HL-60 (cell line): Measurements from ENCODE around the gene SLC6A5.

Experiments used
- POLR2AphosphoS5 ChIP-seq: IDR thresholded peaks from 2 replicates; pipeline ENCODE4 v1.6.1; 2012; ENCODE audit warnings: low read depth
- SPI1 ChIP-seq: IDR thresholded peaks from 2 replicates; pipeline ENCODE4 v1.6.1; 2012; ENCODE audit warnings: low read depth, mild to moderate bottlenecking, borderline replicate concordance
- TF ChIP-seq, protein P1 (sequence below): IDR thresholded peaks from 2 replicates; pipeline ENCODE4 v1.6.1; 2012; ENCODE audit warnings: low read depth; ENCODE audit not compliant: insufficient replicate concordance
- TF ChIP-seq, protein P2 (sequence below): IDR thresholded peaks from one replicate; pipeline ENCODE4 v1.5.1; 2011; ENCODE audit warnings: low read length, control low read depth, inconsistent platforms; ENCODE audit not compliant: insufficient read depth

DNA sequence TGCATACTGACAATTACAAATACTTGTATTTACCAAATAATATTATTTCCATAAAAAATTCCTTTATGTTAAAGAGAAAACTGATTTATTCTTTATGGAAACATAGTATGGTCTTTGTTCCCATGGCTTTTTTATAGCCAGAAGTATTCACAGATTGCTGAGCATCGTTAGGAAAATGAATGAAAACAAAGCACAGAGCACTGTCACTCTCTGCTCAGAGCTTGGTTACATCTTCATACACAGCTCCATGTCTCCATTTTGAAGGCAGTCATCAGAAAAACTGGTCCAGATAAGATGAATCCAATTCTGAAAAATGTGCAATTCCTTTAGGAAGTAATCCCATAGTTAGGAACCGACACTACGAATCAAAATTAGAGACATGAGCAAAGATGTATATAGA, 9.0 kb upstream of the SLC6A5 start:
- TF ChIP-seq, protein P1, sequence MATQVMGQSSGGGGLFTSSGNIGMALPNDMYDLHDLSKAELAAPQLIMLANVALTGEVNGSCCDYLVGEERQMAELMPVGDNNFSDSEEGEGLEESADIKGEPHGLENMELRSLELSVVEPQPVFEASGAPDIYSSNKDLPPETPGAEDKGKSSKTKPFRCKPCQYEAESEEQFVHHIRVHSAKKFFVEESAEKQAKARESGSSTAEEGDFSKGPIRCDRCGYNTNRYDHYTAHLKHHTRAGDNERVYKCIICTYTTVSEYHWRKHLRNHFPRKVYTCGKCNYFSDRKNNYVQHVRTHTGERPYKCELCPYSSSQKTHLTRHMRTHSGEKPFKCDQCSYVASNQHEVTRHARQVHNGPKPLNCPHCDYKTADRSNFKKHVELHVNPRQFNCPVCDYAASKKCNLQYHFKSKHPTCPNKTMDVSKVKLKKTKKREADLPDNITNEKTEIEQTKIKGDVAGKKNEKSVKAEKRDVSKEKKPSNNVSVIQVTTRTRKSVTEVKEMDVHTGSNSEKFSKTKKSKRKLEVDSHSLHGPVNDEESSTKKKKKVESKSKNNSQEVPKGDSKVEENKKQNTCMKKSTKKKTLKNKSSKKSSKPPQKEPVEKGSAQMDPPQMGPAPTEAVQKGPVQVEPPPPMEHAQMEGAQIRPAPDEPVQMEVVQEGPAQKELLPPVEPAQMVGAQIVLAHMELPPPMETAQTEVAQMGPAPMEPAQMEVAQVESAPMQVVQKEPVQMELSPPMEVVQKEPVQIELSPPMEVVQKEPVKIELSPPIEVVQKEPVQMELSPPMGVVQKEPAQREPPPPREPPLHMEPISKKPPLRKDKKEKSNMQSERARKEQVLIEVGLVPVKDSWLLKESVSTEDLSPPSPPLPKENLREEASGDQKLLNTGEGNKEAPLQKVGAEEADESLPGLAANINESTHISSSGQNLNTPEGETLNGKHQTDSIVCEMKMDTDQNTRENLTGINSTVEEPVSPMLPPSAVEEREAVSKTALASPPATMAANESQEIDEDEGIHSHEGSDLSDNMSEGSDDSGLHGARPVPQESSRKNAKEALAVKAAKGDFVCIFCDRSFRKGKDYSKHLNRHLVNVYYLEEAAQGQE = no peak
- TF ChIP-seq, protein P2, sequence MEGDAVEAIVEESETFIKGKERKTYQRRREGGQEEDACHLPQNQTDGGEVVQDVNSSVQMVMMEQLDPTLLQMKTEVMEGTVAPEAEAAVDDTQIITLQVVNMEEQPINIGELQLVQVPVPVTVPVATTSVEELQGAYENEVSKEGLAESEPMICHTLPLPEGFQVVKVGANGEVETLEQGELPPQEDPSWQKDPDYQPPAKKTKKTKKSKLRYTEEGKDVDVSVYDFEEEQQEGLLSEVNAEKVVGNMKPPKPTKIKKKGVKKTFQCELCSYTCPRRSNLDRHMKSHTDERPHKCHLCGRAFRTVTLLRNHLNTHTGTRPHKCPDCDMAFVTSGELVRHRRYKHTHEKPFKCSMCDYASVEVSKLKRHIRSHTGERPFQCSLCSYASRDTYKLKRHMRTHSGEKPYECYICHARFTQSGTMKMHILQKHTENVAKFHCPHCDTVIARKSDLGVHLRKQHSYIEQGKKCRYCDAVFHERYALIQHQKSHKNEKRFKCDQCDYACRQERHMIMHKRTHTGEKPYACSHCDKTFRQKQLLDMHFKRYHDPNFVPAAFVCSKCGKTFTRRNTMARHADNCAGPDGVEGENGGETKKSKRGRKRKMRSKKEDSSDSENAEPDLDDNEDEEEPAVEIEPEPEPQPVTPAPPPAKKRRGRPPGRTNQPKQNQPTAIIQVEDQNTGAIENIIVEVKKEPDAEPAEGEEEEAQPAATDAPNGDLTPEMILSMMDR = no peak
- TF ChIP-seq POLR2AphosphoS5 (no peak), SPI1 (no peak)
